Thyroid gland (tissue), 4 donors: ENCODE results near the gene ZNF785. TPM values are rescaled to one million over a fixed set of nuclear protein-coding genes. Genes with fewer than 3 reads are reported as not detected.
"Not testable (repeated sequence)": the region's sequence is repeated elsewhere in the genome, so short reads cannot be mapped to it uniquely, and the experiment has no call there.

Source experiments
- DNase-seq, 2 donors: peaks; one replicate each; pipeline ENCODE4 v3.0.0-alpha.2; 2019
- H3K27ac ChIP-seq, 3 donors: fragments of 200-600 bp; sonication (generic); 1 replicate in 2 of 3; 2 replicates in 1 of 3; pipeline ENCODE4 v1.5.1; 2016 to 2019; ENCODE audit warnings: mild to moderate bottlenecking in 1 of 3, moderate library complexity in 1 of 3
- H3K27me3 ChIP-seq: fragments of 200-600 bp; sonication (generic); one replicate; pipeline ENCODE4 v1.5.1; 2019
- H3K36me3 ChIP-seq, 2 donors: fragments of 200-600 bp; sonication (generic); one replicate each; pipeline ENCODE4 v1.5.1; 2016 to 2019
- H3K4me1 ChIP-seq, 2 donors: fragments of 200-600 bp; sonication (generic); one replicate each; pipeline ENCODE4 v1.5.1; 2017 to 2019
- H3K4me3 ChIP-seq, 3 donors: fragments of 200-600 bp; sonication (generic); replicated peaks in 1 of 3; 1 replicate in 2 of 3; 2 replicates in 1 of 3; pipeline ENCODE4 v1.5.1; 2016; ENCODE audit warnings: mild to moderate bottlenecking in 1 of 3
- H3K9me3 ChIP-seq: fragments of 200-600 bp; sonication (generic); one replicate; pipeline ENCODE4 v1.5.1; 2017
- CTCF ChIP-seq, 6 experiments: fragments of 200-600 bp in 3 of 6; fragments of 450-650 bp in 3 of 6; sonication (generic) in 3 of 6; IDR thresholded peaks; one replicate each; pipeline ENCODE4 v1.5.1; 2016 to 2019; ENCODE audit warnings: antibody characterized with exemption in 6 of 6, mild to moderate bottlenecking in 2 of 6, inconsistent platforms in 1 of 6, moderate library complexity in 1 of 6
- POLR2A ChIP-seq, 2 donors: fragments of 450-650 bp; IDR thresholded peaks; one replicate each; pipeline ENCODE4 v1.6.1; 2017; ENCODE audit warnings: antibody characterized with exemption in 2 of 2, mild to moderate bottlenecking in 2 of 2, moderate library complexity in 1 of 2
- WGBS, 2 donors: methylation state at CpG; one replicate each; pipeline ENCODE4 v1.1.5; 2017; 5-methylcytosine and 5-hydroxymethylcytosine counted together
- intact Hi-C: fragments of 100-400 bp; cut with DNase I; formaldehyde crosslinking; loops from one replicate; pipeline ENCODE4 v1.15.1; 2023
- total RNA-seq, 4 donors: library from RNA; depleted of rRNA; stranded (reverse); fragments of >200 nt; gene quantifications; one replicate each; pipeline ENCODE4 v1.2.3, GENCODE V29; 2016

The ZNF785 gene
- total RNA-seq, 4 donors from 2014 or later = 10.3 to 16.9 (median 12.4) TPM

DNA sequence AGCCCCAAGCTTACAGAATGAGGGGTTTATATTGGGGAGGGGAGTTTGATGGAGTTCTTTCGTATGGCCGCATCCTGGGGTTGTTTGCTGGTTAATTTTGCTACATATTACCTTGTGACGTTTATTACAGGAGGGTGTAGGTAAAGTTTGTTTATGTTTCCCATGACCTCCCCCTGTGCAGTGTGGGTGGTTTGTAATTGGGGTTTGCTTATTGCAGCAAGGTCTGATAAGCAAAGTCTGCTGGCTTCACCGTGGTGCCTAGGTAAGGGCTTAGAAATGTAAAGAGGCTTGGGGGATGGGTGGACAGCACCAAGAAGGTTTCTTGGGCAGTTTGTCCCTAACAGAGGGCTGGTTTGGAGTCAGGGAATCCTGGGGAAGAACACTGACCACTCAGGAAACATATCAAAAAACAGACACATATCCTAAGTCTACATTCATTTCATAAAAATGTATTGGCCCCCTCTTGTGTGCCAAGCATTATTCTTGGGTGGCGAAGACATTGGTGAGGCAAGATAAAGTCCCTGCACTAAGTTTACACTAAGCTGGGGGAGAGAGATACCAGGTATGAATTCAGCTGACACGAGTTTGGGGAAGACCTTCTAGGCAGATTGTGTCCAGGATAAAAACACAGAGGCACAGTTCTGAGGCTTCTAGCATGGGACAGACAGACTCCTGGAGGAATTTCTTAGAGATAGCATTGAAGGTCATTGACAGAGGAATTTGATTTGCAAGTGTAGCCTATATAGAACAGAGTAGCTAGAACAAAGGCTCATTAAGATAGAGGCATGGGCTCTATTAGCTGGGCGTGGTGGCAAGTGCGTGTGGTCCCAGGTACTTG lies 36.9 kb downstream of the ZNF785 start:
- Histone ChIP-seq H3K27ac (no peak overlapping the region), H3K9me3 (no peaks in the 10 kb centered on the region), H3K36me3 (no peaks in the 10 kb centered on the region), H3K27me3 (no peaks in the 10 kb centered on the region), H3K4me3 (no peak overlapping the region), H3K4me1 (no peaks in the 10 kb centered on the region)
- 77 to 78% methylated on average over 8 of the region's 8 CpGs for WGBS, 2 donors
- no peak for DNase-seq
- no peak for TF ChIP-seq CTCF (IDR thresholded peaks at IDR 0.05)
- no peak for TF ChIP-seq POLR2A (IDR thresholded peaks at IDR 0.05)
- intact Hi-C loops = no loop called here

- intact Hi-C loops = no loop called here
- Histone ChIP-seq H3K9me3 (no peaks in the 10 kb centered on the region), H3K4me1 (no peaks in the 10 kb centered on the region), H3K27ac (no peak overlapping the region), H3K4me3 (no peak overlapping the region), H3K36me3 (no peaks in the 10 kb centered on the region), H3K27me3 (no peaks in the 10 kb centered on the region)
- DNase-seq = no peak
- no peak for TF ChIP-seq CTCF (IDR thresholded peaks at IDR 0.05)
- no peak for TF ChIP-seq POLR2A (IDR thresholded peaks at IDR 0.05)
- WGBS, 2 donors = 82 to 83% methylated on average over 8 of the region's 8 CpGs
Measured at GRCh38 chr16:30546115-30546514, 39.4 kb downstream of the ZNF785 start.

GRCh38 chr16:30543067-30543466 lies 42.4 kb downstream of the ZNF785 start:
- Histone ChIP-seq H3K9me3 (no peaks in the 10 kb centered on the region), H3K4me1 (no peaks in the 10 kb centered on the region), H3K27ac (no peak overlapping the region), H3K36me3 (no peaks in the 10 kb centered on the region), H3K4me3 (no peak overlapping the region), H3K27me3 (no peaks in the 10 kb centered on the region)
- TF ChIP-seq CTCF (IDR thresholded peaks at IDR 0.05) (no peak), POLR2A (IDR thresholded peaks at IDR 0.05) (no peak)
- intact Hi-C loops = no loop called here
- no peak for DNase-seq
- WGBS, 2 donors = 79 to 81% methylated on average over 5 of the region's 5 CpGs

DNA sequence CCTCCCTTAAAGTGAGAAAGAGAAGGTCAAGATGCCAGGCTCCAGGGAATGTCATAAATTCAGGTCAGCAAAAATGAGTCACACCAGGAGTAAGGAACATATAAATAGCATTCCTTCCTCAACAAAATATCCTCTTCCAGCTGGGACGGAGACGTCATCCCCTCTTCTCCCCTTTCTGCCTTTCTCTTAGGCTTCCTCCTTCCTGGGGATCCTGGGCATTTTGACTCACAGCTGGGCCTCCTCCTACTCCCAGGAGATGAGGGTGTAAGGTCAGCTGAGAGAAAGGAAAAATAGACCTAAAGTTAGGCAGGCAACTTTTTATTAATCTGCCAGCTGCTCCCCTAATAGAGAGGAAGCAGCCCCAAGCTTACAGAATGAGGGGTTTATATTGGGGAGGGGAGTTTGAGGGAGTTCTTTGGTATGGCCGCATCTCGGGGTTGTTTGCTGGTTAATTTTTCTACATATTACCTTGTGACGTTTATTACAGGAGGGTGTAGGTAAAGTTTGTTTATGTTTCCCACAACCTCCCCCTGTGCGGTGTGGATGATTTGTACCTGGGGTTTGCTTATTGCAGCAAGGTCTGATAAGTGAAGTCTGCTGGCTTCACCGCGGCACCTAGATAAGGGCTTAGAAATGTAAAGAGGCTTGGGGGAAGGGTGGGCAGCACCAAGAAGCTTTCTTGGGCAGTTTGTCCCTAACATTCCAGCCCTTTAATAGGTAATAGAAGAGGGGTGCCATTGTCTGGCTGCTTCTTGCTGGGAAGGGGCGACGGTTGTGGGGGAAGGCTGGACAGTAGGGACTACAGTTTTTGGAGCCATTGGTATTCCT lies 43.8 kb downstream of the ZNF785 start:
- Histone ChIP-seq H3K4me1 (no peaks in the 10 kb centered on the region), H3K27ac (no peak overlapping the region), H3K9me3 (no peaks in the 10 kb centered on the region), H3K36me3 (no peaks in the 10 kb centered on the region), H3K4me3 (no peak overlapping the region), H3K27me3 (no peaks in the 10 kb centered on the region)
- 68% methylated on average over 10 of the region's 10 CpGs for WGBS, 2 donors
- no peak for TF ChIP-seq POLR2A (IDR thresholded peaks at IDR 0.05)
- intact Hi-C loops = no loop called here
- DNase-seq = no peak

DNA sequence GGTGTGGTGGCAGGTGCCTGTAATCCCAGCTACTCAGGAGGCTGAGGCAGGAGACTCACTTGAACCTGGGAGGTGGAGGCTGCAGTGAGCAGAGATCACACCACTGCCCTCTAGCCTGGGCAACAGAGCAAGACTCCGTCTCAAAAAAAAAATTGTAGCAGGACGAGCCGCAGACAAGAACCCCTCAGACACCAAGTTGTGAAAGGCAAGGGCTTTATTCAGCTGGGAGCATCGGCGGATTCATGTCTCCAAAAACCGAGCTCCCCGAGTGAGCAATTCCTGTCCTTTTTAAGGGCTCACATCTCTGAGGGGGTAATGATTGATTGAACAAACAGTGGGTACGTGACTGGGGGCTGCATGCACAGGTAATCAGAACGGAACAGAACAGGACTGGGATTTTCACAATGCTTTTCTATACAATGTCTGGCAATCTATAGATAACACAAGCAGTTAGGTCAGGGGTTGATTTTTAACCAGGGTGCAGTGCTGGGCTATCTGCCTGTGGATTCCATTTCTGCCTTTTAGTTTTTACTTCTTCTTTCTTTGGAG lies 44.5 kb downstream of the ZNF785 start:
- not testable (repeated sequence) for H3K27ac ChIP-seq, H3K4me1 ChIP-seq
- 73 to 82% methylated on average over 9 of the region's 9 CpGs for WGBS, 2 donors

GRCh38 chr16:30539986-30540526 lies 45.4 kb downstream of the ZNF785 start:
- not testable (repeated sequence) for H3K4me3 ChIP-seq, H3K9me3 ChIP-seq, H3K36me3 ChIP-seq, H3K27ac ChIP-seq, H3K27me3 ChIP-seq, DNase-seq
- 82 to 93% methylated on average over 13 of the region's 13 CpGs for WGBS, 2 donors
- intact Hi-C loops = loop anchor here (5.0 to 10.0 kb wide), 2 partner anchors 32 to 95 kb away; partner anchors contain the start of gene ZNF688
- H3K4me1 ChIP-seq = peaks cover 8 to 11% of the 10 kb centered on the region in 2 donors

More for the DNA sequence above, 44.5 kb downstream of the ZNF785 start:
- intact Hi-C loops, H3K36me3 ChIP-seq, H3K27me3 ChIP-seq, H3K4me3 ChIP-seq, H3K9me3 ChIP-seq, DNase-seq: not testable (repeated sequence)
